ENCODE data around the gene TARS1. TPM values are rescaled to one million over a fixed set of nuclear protein-coding genes. Genes with fewer than 3 reads are reported as not detected.

TARS1 gene
- total and polyA plus RNA-seq, 2 of the 13 experiments (the other 11 are each of a cell fraction or from before 2014, with no cell fraction given): 77.0 to 184 TPM

- no peak for TF ChIP-seq HNRNPUL1 (IDR thresholded peaks at IDR 0.05; ENCODE audit: low read depth, low read length)
- TF ChIP-seq, protein P1, sequence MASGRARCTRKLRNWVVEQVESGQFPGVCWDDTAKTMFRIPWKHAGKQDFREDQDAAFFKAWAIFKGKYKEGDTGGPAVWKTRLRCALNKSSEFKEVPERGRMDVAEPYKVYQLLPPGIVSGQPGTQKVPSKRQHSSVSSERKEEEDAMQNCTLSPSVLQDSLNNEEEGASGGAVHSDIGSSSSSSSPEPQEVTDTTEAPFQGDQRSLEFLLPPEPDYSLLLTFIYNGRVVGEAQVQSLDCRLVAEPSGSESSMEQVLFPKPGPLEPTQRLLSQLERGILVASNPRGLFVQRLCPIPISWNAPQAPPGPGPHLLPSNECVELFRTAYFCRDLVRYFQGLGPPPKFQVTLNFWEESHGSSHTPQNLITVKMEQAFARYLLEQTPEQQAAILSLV (CRISPR knock-in tag; IDR thresholded peaks at IDR 0.05; ENCODE audit: borderline replicate concordance): no peak
Observed at GRCh38 chr5:33462456-33462855, 21.7 kb downstream of the TARS1 start (continued).

- no TSS peak for BruUV-seq (replicated peaks)
- no peak for DNase-seq (ENCODE audit: low spot score)
- intact Hi-C loops (cut with micrococcal nuclease; ENCODE audit: unreplicated experiment): no loop called here
- no peak overlapping the region for H3K4me2 ChIP-seq (ENCODE audit: low read depth, low read length)
- ChIA-PET POLR2A (no interaction called here), CTCF (ENCODE audit: low intra/inter-chr PET ratio, low total read pairs) (no interaction called here)
- peaks cover 19 to 81% of the 10 kb centered on the region in 2 experiments for H3K36me3 ChIP-seq (replicated peaks in 1 of 2; ENCODE audit: control insufficient read depth in 1 of 2, insufficient read depth in 2 of 2, low read length in 2 of 2)
- no peaks in the 10 kb centered on the region for H3K27me3 ChIP-seq (ENCODE audit: control insufficient read depth in 1 of 2, insufficient read depth in 2 of 2, low read length in 2 of 2)
- H3K4me3 ChIP-seq (replicated peaks in 1 of 3; ENCODE audit: insufficient read depth in 1 of 3, low read depth in 2 of 3, low read length in 3 of 3): no peak overlapping the region
- no peaks in the 10 kb centered on the region for H3K79me2 ChIP-seq (ENCODE audit: insufficient read depth, low read length)
- no peaks in the 10 kb centered on the region for H3K4me1 ChIP-seq (ENCODE audit: insufficient read depth, low read length)
- no peaks in the 10 kb centered on the region for H3K9me3 ChIP-seq (ENCODE audit: low read length)
- WGBS (ENCODE audit: low lambda C conversion rate): 97% methylated on average over 3 of the region's 3 CpGs
- H4K20me1 ChIP-seq (ENCODE audit: insufficient read depth, low read length): no peaks in the 10 kb centered on the region
- TF ChIP-seq, protein P2, sequence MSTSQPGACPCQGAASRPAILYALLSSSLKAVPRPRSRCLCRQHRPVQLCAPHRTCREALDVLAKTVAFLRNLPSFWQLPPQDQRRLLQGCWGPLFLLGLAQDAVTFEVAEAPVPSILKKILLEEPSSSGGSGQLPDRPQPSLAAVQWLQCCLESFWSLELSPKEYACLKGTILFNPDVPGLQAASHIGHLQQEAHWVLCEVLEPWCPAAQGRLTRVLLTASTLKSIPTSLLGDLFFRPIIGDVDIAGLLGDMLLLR (CRISPR knock-in tag; IDR thresholded peaks at IDR 0.05): no peak
- TF ChIP-seq ZNF83 (CRISPR knock-in tag; IDR thresholded peaks at IDR 0.05; ENCODE audit: borderline replicate concordance) (no peak), ZNF556 (CRISPR knock-in tag; IDR thresholded peaks at IDR 0.05; ENCODE audit: borderline replicate concordance) (no peak), JUNB (CRISPR knock-in tag; IDR thresholded peaks at IDR 0.05; ENCODE audit: borderline replicate concordance) (no peak), HOXA7 (CRISPR knock-in tag; IDR thresholded peaks at IDR 0.05) (no peak), ZNF841 (CRISPR knock-in tag; IDR thresholded peaks at IDR 0.05; ENCODE audit: borderline replicate concordance) (no peak), REL (CRISPR knock-in tag; conservative IDR thresholded peaks at IDR 0.05) (no peak), ZNF34 (CRISPR knock-in tag; IDR thresholded peaks at IDR 0.05; ENCODE audit: borderline replicate concordance) (no peak)
- FAIRE-seq: no peak
- no peak overlapping the region for H2AFZ ChIP-seq (ENCODE audit: low read length)
- no peak overlapping the region for H3K27ac ChIP-seq (ENCODE audit: extremely low read length, insufficient read depth, low read length)
- no peak overlapping the region for H3K9ac ChIP-seq (ENCODE audit: insufficient read depth, low read depth, low read length)
- in situ Hi-C loops (cut with HindIII; ENCODE audit: extremely low pct_ligation_motif_present, low pct_unique_long_range_greater_than_20kb): no loop called here
- no peak for ATAC-seq
Observed at GRCh38 chr5:33465120-33465519, 24.4 kb downstream of the TARS1 start.
